Measurements from ENCODE around the gene STX7.

- TF ChIP-seq CTCF (IDR thresholded peaks at IDR 0.05; ENCODE audit: borderline replicate concordance, extremely low read depth, low read length, poor library complexity, severe bottlenecking) (no peak), EZH2 (IDR thresholded peaks at IDR 0.05; ENCODE audit: borderline replicate concordance, low read depth, low read length, severe bottlenecking) (no peak)
These were observed 98.2 kb downstream of the STX7 start for GRCh38 chr6:132414761-132415160.
